GM18861 (cell line): Measurements from ENCODE around the gene KCNH5.

Experiments
- ATAC-seq: cut with Tn5 transposase; IDR thresholded peaks from one replicate; pipeline ENCODE4 v1.9.1; 2021; ENCODE audit not compliant: unreplicated experiment

Gene KCNH5, protein sequence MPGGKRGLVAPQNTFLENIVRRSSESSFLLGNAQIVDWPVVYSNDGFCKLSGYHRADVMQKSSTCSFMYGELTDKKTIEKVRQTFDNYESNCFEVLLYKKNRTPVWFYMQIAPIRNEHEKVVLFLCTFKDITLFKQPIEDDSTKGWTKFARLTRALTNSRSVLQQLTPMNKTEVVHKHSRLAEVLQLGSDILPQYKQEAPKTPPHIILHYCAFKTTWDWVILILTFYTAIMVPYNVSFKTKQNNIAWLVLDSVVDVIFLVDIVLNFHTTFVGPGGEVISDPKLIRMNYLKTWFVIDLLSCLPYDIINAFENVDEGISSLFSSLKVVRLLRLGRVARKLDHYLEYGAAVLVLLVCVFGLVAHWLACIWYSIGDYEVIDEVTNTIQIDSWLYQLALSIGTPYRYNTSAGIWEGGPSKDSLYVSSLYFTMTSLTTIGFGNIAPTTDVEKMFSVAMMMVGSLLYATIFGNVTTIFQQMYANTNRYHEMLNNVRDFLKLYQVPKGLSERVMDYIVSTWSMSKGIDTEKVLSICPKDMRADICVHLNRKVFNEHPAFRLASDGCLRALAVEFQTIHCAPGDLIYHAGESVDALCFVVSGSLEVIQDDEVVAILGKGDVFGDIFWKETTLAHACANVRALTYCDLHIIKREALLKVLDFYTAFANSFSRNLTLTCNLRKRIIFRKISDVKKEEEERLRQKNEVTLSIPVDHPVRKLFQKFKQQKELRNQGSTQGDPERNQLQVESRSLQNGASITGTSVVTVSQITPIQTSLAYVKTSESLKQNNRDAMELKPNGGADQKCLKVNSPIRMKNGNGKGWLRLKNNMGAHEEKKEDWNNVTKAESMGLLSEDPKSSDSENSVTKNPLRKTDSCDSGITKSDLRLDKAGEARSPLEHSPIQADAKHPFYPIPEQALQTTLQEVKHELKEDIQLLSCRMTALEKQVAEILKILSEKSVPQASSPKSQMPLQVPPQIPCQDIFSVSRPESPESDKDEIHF

GRCh38 chr14:63045234-63045611 lies at the start of gene KCNH5:
Gene KCNH5, minus strand, starts transcription at chr14:63045458. Its CDS starts 272 bp downstream, at chr14:63045186.
- no peak for ATAC-seq

- ATAC-seq = no peak
These were observed 46.2 kb upstream of the KCNH5 start for GRCh38 chr14:63091394-63091996.

DNA sequence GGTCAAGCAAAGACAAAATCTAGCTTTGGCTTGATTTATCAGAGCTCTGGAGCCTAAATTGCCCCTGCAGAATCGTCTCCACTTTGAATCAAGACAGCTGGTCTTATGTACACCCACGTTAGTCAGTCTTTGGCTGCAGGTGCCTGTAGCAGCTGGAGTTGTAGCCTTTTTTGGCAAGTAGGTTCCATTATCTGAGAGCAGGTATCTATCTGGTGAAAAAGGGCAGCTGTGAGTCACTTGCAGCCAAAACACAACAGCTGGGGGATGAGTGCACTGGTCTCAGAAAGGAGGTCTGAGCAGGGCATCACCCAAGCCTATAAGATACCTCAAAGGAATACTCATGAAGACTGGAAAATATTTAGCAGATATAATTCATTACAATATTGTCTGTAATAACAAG lies 43.6 kb upstream of the KCNH5 start:
- ATAC-seq = no peak

GRCh38 chr14:63078569-63078968 lies 33.3 kb upstream of the KCNH5 start:
- ATAC-seq = no peak

DNA sequence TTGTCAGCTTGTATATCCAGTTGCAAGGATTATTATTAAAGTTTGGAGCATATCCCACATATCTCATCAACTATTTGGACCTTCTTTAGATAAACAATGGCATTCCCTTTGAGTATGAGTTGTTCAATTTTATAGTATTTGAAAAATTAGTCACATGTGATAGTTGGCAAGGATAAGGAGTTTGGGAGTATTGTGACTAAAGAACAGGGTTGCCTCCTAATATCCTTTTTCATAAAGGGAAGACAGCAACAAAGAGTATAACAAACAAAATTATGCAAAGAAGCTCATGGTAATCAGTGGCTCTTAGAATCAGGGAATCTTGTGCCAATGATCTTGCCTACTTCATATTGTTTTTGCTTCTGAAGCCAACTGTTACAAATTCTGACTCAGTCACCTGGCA lies 31.2 kb upstream of the KCNH5 start:
- ATAC-seq = no peak

DNA sequence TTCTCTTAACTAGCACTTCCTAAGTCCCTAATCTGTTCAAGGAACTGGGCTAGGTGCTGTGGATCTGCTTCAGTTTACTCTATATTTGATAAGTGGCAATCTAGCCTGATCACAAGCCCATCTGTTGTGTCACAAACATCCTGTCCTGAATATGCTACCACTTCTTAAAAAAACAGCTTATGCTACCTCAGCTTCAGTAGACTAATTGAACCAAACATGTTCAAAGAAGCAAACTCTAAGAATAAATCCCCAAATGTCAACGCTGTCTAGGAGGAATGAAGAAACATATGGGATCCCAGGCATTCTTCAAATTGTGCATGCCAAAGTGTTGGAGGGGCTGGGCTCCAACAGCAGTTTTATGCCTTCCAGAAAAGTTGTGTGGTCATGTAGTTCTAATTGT lies 10.4 kb upstream of the KCNH5 start:
- ATAC-seq = no peak

GRCh38 chr14:63051992-63052391 lies 6.7 kb upstream of the KCNH5 start:
- ATAC-seq = no peak

GRCh38 chr14:63051301-63051700 lies 6.0 kb upstream of the KCNH5 start:
- no peak for ATAC-seq

DNA sequence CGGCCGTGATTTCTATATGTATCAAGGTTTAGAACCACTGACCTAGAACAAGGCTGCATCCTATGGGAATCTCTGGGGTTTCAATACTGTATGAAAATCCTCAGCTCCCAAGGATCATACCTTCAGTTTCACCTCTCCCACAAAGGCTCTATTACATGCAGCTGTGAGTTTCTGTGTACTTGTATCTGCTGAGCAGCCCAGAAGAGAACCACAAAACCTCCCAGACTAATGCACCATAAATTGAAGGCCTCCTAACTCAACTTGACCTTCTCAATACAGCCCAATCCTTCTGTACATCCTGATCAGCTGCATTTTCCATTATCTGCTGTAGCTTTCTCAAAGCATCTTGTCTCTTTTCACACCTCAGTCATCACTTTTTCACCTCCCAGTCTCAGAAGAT lies 5.4 kb upstream of the KCNH5 start:
- no peak for ATAC-seq

- no peak for ATAC-seq
These were observed 1.3 kb upstream of the KCNH5 start for GRCh38 chr14:63046339-63047268.

- ATAC-seq = no peak
These were observed 508 bp upstream of the KCNH5 start for GRCh38 chr14:63045612-63046320.

DNA sequence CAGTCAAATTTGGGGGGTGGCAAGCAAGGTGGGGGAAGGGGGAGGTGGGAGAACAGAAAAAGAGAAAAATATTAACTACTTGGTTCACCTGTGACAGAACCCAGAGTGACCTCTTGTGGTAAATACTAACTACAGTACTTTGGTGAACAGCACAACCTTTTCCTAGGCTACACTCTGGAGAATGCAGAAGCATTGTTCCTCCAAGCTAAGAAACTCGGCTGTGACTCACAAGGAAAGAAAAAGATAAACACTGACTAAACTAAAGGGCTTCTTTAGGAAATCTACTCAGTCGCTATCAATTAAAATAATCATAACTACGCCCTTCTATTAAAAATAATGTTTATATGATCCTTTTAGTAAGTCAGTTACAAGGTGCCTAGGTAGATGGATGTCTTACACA lies 5.4 kb downstream of the KCNH5 start:
- ATAC-seq = no peak

DNA sequence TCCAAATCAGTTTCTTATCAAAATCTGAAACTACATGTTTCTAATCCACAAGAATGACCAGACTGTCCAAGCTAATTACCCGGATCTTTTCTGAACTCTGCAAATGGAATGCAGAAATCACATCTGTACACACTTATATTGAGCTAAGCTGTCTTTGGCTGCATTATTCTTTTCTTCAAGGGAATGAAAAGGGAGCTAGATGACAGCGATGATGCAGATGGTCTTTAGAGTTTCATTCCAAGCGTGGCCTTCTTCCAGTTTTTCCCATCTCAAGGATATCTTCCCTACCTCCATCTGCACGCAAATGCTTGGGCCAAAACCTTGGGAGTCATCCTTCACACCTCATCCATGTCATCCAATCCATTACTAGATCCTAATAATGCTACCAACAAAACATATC lies 12.6 kb downstream of the KCNH5 start:
- no peak for ATAC-seq

- no peak for ATAC-seq
These were observed 13.2 kb downstream of the KCNH5 start for GRCh38 chr14:63032076-63032475.

DNA sequence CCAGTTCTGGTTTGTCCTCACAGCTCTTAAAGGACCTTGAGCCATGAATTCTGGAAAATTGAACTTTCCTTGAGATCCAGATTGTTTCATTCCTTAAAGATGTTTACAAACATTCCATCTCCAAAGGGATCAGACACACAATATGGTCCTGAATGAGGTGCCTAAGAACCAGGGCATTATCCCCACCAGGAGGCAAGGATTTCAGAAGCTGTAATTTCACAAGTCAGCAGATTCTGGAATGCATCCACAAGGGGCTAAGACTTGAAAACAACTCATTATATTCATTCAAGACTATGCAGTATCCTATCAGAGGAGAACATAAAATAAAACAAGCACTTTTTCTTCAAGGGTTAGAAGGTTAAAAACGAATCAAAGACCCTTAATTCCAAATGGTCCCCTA lies 15.1 kb downstream of the KCNH5 start:
- no peak for ATAC-seq

DNA sequence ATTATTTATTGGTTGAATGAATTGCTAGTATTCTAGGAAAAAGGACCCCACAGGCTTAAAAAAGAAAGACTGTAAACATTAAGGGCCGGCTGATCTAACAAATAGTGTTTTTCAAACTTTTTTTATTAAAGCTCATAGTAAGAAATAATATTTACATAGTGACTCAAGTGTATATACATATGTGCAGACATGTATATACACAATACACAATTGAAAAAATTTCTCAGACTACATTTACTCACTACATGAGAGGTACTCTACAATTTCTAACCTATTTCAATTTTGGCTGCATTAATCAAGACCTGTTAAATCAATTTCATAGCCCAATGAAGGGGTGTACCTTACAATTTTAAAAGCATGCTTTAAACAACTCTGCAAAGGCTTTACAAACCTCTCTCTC lies 17.5 kb downstream of the KCNH5 start:
- ATAC-seq = no peak

DNA sequence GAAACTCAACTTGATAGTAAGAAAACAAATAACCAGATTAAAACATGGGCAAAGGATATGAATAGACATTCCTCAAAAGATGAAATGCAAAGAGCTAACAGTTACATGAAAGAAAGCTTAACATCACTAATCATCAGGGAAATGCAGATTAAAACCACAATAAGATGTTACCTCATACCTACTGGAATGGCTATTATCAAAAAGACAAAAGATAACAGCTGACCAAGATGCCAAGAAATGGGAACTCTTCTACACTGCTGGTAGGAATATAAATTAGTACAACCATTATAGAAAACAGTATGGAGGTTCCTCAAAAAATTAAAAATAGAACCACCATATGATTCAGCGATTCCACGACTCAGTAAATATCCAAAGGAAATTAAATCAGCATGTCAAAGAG lies 18.8 kb downstream of the KCNH5 start:
- no peak for ATAC-seq

GRCh38 chr14:63014621-63015020 lies 30.6 kb downstream of the KCNH5 start:
- no peak for ATAC-seq

DNA sequence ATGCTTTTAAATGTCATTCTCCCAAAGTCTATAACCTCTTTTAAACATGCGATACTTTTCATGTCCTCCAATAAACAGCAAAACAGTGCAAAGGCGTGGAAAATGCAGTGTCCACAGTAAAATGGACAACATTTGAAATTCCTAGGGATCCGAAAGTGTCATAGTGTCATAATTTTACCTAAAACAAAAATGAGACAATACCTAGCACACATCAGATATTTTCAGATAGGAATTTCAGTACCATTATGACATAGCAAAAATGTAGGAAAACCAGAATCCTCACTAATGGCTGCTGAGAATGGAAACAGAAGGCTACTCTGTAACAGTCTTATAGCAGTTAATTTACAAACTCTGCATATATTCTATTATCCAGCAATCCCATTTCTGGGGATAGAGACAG lies 33.1 kb downstream of the KCNH5 start:
- no peak for ATAC-seq

GRCh38 chr14:63011623-63012022 lies 33.6 kb downstream of the KCNH5 start:
- no peak for ATAC-seq
